ENCODE measurements around the gene MUC4.
"Not testable (repeated sequence)": the region's sequence is repeated elsewhere in the genome, so short reads cannot be mapped to it uniquely, and the experiment has no call there.

Gene MUC4

DNA sequence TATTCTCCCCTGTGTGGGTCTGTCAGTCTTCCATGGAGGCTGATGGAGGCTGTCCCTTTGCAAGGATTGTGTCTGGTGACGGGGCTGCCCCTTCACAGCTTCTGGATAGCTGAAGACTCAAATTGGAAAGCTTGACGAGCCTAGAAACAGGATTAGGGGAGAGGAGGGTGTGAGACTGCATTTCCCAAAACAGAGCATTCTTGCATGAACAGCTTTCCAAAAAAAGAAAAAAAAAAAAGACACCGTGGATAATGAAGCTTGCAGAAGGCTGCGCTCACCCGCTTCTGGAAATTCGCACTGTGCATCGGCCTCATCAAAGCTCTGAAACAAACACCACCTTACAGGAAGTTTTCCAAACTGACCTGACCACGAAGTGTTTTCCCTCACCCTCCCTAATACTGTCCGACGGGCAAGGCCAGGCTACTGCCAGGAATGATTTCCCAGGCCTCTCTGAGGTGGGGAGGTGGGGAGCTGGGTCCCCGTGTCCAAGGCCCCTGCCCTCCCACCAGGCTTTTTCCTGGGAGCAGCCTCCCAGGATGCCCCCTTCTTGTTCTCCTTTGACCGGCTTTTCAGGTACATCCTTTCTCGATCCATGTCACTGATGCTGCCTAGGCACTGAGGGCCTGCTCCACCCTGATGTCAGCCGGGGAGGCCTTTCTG lies 24.9 kb upstream of the MUC4 start:
- no peak for DNase-seq

DNA sequence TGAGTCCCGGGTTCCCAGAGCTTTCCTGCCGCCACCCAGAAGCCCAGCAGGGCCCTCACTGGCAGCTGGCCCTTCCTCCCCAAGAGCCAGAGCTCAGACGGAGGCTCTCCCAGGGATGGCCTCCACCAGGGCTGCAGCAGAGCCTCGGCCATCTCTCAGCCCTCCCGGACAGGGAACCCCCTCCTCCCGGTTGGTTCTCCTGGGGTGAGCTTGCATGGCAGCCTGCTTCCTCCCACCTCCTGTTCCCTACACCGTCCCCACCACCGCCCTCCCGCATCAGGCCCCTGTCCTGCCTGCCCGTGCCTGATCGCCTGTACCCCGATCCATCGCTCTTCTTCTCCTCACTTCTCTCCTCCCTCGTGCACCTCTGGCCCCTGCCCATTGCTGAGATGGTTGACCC lies 24.1 kb upstream of the MUC4 start:
- DNase-seq = no peak

DNA sequence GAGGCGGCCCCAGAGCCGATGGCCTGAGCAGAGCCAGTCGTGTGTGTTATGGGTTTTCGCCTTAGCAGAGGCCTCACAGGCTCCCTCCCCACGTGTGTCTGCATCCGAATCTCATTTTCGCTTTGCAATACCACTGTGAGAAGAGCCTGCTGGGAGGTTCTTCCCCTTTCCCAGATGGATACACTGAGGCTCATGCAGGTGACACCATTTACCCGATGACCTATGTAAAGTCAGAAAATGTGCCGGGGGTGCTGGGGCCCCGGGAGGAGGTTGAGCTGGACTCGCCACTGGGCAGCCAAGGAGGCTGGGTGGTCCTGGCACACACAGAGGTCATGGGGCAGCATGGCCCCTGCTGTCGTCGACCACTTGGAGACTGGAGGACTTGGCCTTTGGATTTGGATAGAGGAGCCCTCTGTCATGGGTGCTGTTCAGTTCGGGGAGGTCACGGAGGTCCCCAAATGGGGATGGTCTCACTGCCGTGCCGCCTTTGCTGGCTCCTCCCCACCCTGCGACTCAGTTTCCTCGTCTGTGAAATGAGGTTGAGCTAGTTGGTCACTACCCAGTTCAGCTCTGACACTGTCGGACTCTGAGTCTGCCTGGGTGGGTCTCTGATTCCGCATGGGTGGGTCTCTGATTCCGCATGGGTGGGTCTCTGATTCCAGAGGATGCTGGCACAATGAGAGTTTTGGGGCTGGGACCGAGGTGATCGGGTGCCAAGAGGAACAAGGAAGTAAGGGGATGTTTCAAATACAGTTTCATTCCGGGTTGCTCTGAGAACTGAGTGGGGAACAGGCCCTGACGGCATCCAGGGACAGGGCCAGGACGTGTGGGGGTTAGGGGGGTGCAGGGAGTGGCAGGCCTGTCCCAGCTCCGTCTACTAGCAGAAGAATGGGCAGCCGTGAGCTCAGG lies 23.2 kb upstream of the MUC4 start:
- no peak for DNase-seq

DNA sequence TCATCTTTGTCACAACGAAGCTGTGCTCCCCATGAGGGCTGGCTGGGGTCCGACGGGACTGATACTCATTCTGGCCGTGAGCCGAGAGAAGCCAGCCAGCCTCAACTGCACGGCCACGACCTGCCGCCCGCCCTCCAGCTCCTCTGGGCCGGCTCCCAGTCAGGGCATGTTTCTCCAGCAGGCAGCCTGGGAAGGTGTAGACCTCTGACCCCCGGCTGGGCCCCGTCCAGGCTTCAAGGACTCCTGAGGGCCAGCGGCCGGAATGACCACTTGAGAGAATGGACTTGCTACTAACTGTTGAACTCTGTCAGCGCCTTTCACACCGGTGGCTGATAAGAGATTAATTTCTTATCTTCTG lies 18.1 kb upstream of the MUC4 start:
- DNase-seq = no peak

DNA sequence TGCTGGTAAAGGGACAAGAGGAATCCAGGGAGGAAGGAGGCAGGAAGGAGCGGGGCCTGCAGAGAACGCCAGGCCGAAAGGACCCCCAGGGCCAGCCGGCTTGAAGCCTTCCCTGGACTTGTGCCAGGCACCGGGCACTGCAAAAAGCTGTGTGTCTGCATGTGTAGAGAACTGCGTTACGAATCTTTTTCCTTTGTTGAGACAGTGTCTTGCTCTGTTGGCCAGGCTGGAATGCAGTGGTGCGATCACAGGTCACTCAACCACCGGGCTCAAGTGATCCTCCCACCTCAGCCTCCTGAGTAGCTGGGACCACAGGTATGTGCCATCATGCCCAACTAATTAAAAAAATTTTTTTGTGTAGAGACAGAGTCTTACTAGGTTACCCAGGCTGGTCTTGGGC lies 17.0 kb upstream of the MUC4 start:
- no peak for DNase-seq

DNA sequence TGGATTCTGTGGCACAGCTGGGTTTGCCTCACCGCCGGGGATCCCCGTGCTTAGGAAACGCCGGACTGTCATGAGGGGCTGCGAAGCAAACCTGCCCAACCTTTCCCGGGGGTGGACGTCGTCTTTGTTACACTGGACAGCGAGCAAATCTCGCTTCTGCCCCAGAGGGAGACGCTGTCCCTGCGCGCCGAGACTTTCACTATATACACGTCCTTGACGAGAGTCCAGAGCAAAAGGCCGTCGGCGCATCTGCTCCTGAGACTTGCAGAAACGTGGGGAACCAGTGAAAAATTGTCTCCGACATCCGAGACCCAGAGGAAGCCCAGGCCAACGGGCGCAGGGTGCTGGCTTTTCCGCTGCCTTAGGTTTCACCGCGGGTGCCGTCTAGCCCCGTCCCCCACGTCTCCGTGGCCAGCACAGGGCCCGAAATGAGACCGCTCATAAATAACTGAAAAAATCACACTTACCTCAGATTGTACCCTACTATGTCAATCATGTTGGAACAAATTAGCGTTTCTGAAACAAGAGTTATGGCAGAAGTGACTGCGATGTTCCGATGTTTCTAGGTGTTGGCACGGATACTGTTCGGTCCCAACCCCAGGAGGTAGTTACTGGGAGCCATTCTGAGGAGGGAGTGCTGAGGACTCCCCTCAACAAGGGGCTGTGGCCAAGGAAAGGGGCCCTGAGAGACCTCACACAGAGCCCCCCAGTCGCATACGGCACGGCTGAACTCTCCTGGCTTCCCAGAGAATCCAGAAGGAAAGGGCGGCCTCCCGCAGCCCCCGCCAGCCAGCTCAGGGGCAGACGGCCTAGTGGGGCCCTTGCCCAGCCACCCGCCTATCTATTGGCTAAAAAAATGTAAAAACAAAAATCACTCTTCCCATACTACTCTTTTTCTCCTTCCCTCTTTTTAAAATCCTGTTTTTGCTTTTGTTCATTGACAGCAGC lies 14.4 kb upstream of the MUC4 start:
- DNase-seq = no peak

DNA sequence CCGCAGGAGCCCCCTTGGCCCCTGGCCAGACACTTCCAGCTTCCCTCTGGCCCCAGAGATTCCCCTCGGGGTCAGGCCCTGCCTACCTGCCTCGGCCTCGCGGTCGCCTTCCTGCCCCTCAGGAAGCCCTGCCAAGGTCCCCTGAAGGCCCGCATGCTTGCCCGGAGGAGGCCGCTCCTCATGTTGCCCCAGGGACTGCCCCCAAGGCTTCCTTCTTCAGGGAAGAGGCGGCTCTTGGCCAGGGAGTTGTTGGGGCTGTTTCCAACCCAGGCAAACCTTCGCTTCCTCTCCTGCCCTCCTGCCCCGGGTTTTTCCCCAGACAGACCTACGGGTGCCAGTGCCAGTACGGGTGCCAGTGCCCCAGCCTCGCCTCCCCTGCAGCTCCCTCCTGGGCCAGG lies 13.5 kb upstream of the MUC4 start:
- DNase-seq = no peak

DNA sequence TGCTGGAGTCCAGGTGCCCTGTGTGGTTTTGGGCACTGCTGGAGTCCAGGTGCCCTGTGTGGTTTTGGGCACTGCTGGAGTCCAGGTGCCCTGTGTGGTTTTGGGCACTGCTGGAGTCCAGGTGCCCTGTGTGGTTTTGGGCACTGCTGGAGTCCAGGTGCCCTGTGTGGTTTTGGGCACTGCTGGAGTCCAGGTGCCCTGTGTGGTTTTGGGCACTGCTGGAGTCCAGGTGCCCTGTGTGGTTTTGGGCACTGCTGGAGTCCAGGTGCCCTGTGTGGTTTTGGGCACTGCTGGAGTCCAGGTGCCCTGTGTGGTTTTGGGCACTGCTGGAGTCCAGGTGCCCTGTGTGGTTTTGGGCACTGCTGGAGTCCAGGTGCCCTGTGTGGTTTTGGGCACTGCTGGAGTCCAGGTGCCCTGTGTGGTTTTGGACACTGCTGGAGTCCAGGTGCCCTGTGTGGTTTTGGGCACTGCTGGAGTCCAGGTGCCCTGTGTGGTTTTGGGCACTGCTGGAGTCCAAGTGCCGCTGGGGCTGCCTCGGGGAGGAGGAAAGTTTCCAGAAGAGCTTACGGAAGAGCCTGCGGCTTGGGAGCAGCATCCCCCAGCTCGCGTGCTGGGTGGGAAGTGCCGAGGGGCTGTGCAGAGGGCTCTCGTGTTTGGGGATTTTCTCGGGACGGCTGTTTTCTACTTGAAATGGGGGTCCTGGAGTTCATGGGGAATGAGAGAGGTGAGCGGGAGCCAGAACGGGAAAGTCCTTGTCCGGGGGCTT lies 12.9 kb upstream of the MUC4 start:
- not testable (repeated sequence) for DNase-seq

DNA sequence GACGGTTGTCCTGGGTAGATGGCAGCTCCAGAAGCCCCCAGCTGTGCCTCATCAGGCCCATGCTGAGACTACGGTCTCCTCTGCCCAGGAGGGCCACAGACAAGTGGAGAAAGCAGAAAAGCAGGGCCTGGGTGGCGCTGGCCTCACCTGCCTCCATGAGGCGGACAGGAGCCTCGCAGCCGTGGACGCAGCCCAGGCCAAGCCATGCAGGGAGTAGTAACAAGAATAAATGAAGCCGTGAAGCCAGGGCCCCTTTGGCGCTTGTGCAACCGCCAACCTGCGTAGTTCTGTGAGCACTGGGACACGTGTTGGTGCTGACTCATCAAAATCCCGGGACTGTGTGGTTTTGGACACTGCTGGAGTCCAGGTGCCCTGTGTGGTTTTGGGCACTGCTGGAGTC lies 12.3 kb upstream of the MUC4 start:
- DNase-seq = no peak

DNA sequence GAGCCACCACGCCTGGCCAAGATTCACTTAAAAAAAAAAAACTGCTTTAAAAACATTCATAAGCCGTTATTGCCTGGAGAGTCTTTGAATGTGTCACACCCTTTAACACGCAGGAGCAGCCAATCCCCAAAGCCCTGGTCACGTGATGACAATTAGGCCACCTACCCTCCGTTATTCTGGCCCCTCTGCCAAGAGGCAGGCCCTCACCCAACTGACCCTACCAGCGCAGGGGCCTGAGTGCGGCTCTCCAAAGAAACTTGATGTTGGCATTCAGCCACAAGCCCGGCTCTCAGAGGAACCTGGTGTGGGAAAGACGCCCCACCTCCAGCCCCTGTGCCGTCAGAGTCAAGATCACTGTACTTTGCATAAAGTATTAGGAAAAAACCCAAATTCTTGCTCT lies 11.6 kb upstream of the MUC4 start:
- no peak for DNase-seq

DNA sequence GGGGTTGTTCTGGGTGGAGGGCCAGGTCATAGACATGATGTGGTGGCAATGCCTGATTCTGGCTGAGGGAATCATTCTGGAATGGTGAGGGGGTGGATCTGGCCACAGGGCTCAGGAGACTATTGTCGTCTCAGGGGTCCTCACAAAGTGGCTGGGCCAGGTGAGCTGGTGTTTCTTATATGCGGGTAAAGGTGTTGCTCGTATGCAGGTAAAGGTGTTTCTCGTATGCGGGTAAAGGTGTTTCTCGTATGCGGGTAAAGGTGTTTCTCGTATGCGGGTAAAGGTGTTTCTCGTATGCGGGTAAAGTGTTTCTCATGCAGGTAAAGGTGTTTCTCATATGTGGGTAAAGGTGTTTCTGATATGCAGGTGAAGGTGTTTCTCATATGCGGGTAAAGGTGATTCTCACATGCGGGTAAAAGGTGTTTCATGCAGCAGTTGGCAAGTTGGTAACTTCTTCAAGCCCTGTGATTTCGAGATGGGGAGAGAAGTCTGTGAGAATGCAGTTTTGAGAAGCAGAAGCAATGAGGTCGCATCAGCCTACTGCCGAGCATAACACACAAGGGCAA lies 10.5 kb upstream of the MUC4 start:
- no peak for DNase-seq

DNA sequence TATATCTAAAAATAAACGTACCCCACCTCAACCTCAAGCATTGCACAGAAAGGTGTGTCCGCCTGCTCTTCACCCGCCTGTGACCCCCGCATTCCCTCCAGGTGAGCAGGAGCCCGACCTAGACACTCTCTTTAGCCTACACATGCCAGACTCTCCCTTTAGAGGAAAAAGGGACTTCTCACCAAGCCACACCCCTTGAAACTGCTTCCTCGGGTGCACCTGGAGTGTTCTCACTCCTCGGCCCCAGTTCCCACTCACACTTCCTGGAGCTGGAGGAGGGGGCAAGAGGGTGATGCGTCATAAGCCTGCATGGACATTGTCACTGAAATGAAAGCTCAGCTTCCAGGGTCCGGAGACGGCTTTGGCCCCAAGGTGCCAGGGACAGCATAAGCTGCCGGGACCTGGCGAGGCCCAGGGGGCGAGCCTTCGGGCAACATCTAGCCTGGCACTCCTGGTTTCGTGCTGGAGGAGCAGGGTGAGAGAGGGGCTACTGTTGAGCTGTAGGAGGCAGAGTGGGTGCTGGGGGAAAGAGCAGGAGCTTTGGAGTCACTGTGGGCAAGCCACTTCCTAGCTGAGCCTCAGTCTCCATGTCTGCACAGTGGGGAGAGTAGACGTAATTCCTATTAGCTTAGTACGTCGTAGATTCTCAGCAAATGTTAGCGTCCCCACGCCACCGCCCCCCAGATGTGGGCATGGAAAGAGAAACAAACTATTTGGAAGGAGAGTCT lies 9.8 kb upstream of the MUC4 start:
- DNase-seq = no peak

DNA sequence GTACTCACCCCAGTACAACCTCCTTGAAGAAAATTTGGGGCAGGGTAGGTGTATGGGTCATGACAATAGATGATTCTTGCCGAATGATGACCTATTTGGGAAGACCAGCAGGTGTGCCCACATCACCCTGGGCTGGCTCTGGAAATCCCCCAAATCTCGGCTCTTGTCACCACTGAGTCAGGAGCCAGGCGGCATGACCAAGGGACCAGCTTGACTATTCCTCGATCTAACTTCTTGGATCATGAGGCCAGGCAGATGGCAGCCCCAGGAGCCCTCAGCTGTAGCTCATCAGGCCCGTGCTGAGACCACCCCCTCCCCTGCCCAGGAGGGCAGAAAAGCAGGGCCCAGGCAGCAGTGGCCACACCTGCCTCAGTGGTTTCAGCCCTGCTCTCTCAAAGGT lies 9.2 kb upstream of the MUC4 start:
- no peak for DNase-seq

DNA sequence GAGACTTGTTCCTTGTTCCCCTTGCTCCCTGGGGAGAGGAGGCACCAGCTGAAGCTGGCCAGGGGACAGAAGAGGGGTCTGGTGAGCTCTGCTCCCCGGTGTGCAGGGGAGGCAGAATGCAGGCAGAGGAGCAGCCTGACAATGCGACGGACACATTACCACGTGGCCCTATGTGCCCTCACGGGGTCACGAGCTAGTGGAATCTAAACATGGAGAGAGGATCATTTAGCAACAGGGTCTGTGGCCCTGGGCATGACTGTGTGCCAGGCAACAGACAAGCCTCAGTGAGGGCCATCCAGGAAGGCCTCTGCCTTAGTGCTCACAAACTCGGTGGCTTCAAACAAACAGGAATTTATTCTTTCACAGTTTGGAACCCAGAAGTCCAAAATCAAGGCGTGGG lies 8.5 kb upstream of the MUC4 start:
- no peak for DNase-seq

DNA sequence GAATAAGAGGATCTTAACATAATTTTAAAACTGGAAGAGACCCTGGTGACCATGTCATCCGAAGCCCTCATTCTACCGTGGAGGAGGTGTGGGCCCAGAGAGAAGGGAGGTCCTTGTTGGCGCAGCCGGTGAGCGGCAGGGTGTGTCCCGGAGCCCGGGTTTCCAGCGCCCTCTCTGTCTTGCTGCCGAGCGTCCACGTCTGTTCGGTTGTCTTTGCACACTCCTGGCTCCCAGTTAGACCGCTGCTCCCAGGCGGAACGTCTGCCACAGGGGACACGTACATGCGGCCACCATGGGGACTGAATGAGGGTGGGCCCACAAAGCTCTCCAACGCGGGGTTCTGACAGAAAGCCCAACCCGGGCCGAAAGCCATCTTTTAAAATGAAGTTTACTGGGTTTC lies 6.6 kb upstream of the MUC4 start:
- DNase-seq = no peak

DNA sequence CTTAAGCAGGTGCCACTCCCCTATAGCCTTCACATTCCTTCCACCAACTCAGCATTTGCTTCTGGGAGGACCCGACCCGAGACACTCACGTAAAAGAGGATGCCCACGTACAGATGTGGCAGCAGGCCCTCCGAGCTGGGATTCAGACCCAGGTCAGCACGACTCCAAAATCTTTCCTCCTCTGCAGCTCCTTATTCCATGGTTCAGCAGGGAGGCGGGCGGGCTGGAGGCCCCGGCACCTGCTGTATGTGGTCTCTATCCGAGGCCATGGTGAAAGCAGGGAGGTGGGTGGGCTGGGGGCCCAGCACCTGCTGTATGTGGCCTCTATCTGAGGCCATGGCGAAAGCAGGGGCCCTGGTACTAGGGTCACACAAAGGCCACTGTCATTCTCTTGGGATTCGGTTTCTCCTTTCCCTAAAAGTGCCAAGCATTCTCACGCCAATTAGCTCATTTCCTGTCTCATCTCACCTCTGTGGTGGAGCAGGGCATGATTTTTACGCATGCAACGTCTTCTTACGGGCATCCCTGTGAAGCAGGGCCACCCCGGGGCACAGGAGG lies 5.9 kb upstream of the MUC4 start:
- no peak for DNase-seq

DNA sequence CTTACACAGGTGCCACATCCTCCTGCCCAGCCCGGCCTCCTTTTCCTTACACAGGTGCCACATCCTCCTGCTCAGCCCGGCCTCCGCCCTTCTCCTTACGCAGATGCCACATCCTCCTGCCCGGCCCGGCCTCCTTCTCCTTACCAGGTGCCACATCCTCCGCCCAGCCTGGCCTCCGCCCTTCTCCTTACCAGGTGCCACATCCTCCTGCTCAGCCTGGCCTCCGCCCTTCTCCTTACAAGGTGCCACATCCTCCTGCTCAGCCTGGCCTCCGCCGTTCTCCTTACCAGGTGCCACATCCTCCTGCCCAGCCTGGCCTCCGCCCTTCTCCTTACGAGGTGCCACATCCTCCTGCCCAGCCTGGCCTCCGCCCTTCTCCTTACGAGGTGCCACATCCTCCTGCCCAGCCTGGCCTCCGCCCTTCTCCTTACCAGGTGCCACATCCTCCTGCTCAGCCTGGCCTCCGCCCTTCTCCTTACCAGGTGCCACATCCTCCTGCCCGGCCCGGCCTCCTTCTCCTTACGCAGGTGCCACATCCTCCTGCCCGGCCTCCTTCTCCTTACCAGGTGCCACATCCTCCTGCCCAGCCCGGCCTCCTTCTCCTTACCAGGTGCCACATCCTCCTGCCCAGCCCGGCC lies 4.7 kb upstream of the MUC4 start:
- not testable (repeated sequence) for DNase-seq

DNA sequence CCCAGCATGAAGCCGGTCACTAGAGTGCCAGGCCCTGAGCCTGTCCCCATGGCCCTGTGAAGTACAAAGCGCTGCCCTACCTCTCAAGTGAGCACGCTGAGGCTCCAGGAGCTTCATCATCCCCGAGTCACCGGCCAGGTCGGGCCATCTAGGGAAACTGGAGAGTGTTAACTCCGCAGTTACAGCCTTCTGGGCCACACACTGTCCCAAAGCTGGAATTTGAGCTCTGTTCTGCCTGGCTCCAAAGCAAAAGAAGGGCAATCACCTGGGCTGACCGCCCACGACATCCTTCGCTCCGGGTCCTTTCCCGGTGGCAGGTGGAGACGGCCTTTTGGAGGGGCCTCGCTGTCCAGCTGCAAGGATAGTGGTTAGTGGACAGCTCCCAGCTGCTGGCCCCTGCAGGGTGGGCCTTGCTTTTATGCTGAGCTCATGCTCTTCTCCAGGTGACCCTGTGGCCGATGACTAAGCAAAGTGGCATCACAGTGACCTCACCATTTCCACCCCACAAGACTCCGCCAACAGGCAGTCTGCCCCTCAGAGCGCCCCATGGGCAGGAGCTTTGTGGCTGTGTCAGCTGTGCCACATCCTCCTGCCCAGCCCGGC lies 3.5 kb upstream of the MUC4 start:
- no peak for DNase-seq

DNA sequence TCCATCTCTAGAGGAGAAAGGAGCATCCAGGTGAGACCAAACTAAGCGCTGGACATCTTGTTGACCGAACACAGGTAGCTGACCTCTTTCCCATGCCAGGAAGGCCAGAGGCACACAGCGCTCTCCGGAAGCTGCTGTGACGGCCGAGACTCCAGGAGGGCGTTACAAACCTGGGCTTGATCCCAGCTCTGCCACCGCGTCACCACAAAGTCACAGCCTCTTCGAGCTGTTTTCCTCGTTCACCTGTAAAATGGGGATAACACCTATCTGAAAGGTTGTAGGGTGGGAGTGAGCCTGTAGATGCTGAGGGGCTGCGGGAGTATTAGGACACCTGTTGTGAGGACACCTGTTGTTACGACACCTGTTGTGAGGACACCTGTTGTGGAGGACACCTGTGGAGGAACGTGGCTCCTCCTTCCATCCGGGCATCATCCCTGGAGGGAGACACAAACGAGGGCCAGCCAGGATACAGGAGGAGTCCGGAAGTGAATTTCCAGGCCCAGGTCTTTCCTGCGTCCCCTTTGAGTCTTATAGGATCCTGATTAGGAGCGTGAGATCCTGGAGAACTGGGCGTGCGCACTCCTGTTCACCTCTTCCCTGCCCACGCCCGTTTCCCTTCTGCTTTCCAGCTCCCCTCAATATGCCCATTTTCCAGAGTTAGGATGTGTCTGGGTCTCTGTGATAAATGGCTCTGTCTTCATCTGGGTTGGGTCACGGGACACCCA lies 2.3 kb upstream of the MUC4 start:
- no peak for DNase-seq

DNA sequence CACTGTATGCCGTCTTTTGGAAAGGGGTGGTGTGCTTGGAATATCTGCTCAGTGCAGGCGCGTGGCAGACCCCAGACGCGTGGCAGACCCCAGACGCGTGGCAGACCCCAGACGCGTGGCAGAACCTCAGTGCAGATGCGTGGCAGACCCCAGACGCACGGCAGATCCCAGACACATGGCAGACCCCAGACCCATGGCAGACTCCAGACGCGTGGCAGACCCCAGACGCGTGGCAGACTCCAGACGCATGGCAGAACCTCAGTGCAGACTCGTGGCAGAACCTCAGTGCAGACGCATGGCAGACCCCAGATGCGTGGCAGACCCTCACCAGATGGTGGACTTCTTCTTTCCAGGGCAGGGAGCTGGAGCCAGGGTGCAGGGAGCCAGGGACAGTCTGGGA lies 637 bp upstream of the MUC4 start:
- DNase-seq = no peak
